OCI-LY7 (cell line): ENCODE measurements around the gene DDX51. TPM values are rescaled to one million over a fixed set of nuclear protein-coding genes. Genes with fewer than 3 reads are reported as not detected.

Experiments used
- BruUV-seq: library from RNA; stranded (reverse); fragments of 400-500 nt; replicated peaks from 2 replicates; lab custom pipeline; 2021; lab: Mats Ljungman, UMichigan
- CTCF ChIA-PET: fragments of 300-600 bp; sonication (Branson Sonifier 250); formaldehyde crosslinking; loops from one replicate; lab custom pipeline; 2022; ENCODE audit warnings: antibody characterized with exemption; ENCODE audit not compliant: unreplicated experiment; lab: Charles Lee
- POLR2A ChIA-PET: fragments of 300-600 bp; sonication (Branson Sonifier 250); formaldehyde crosslinking; loops from one replicate; lab custom pipeline; 2022; ENCODE audit warnings: antibody characterized with exemption; lab: Charles Lee
- DNase-seq: peaks from one replicate; pipeline ENCODE4 v3.0.0-alpha.2; 2015; ENCODE audit warnings: low spot score
- H2AFZ ChIP-seq: fragments of 200-600 bp; sonication (generic), shearing (Covaris generic); 2 replicates; pipeline ENCODE4 v1.6.1; 2014; ENCODE audit warnings: mild to moderate bottlenecking, antibody characterized with exemption, low read length, moderate library complexity
- H3K27ac ChIP-seq: fragments of 200-600 bp; sonication (generic); 2 replicates; pipeline ENCODE4 v1.5.1; 2014; ENCODE audit warnings: mixed run types, low read depth, mild to moderate bottlenecking, moderate library complexity, low read length, inconsistent platforms; ENCODE audit not compliant: poor library complexity, severe bottlenecking
- H3K36me3 ChIP-seq: fragments of 200-600 bp; sonication (generic); 2 replicates; pipeline ENCODE4 v1.6.1; 2014; ENCODE audit warnings: mild to moderate bottlenecking, antibody characterized with exemption, low read length, moderate library complexity, mixed read lengths; ENCODE audit not compliant: insufficient read depth
- H3K4me1 ChIP-seq: fragments of 200-600 bp; sonication (generic); 2 replicates; pipeline ENCODE4 v1.5.1; 2014; ENCODE audit warnings: mild to moderate bottlenecking, low read length; ENCODE audit not compliant: insufficient read depth, poor library complexity, severe bottlenecking
- H3K4me2 ChIP-seq: fragments of 200-600 bp; sonication (generic); 2 replicates; pipeline ENCODE4 v1.6.1; 2014; ENCODE audit warnings: mild to moderate bottlenecking, low read length
- H3K4me3 ChIP-seq: fragments of 200-600 bp; sonication (generic); 2 replicates; pipeline ENCODE4 v1.5.1; 2014; ENCODE audit warnings: mild to moderate bottlenecking, low read depth, low read length; ENCODE audit not compliant: poor library complexity, severe bottlenecking
- H3K79me2 ChIP-seq: fragments of 200-600 bp; sonication (generic); 2 replicates; pipeline ENCODE4 v1.6.1; 2016; ENCODE audit warnings: low read depth, mild to moderate bottlenecking, low read length, moderate library complexity, mixed read lengths; ENCODE audit not compliant: insufficient read depth
- H3K9me2 ChIP-seq: fragments of 200-600 bp; sonication (generic); 2 replicates; pipeline ENCODE4 v1.6.1; 2016; ENCODE audit warnings: mild to moderate bottlenecking, low read length, mixed read lengths; ENCODE audit not compliant: insufficient read depth
- H3K9me3 ChIP-seq: fragments of 200-600 bp; sonication (generic); 2 replicates; pipeline ENCODE4 v1.6.1; 2014; ENCODE audit warnings: mild to moderate bottlenecking, mixed run types, low read length, mixed read lengths
- H4K20me1 ChIP-seq: fragments of 200-600 bp; sonication (generic); 2 replicates; pipeline ENCODE4 v1.6.1; 2014; ENCODE audit warnings: mild to moderate bottlenecking, antibody characterized with exemption, low read length, moderate library complexity, mixed read lengths; ENCODE audit not compliant: insufficient read depth
- CTCF ChIP-seq: fragments of 200-600 bp; sonication (generic); conservative IDR thresholded peaks from 2 replicates; pipeline ENCODE4 v1.5.1; 2014; ENCODE audit warnings: mild to moderate bottlenecking, antibody characterized with exemption, low read length, moderate library complexity, mixed read lengths
- EZH2phosphoT487 ChIP-seq: fragments of 200-600 bp; sonication (generic); IDR thresholded peaks from 2 replicates; pipeline ENCODE4 v1.6.1; 2018; ENCODE audit warnings: low read depth, borderline replicate concordance, mild to moderate bottlenecking, mixed run types, antibody characterized with exemption, low read length, moderate library complexity, mixed read lengths
- intact Hi-C: fragments of 100-400 bp; cut with micrococcal nuclease; formaldehyde crosslinking; loops from one replicate; pipeline ENCODE4 v1.10.0; 2022; ENCODE audit not compliant: unreplicated experiment
- total RNA-seq, 2 experiments: library from RNA; depleted of rRNA in 1 of 2; stranded (reverse); fragments of >200 nt in 1 of 2; shearing (Covaris generic) in 1 of 2; gene quantifications; 2 replicates each; pipeline ENCODE4 v1.2.3, GENCODE V29; 2014 to 2022

The DDX51 gene
- total RNA-seq, 2 experiments from 2014 or later, result 47.1 to 63.1 TPM

DNA sequence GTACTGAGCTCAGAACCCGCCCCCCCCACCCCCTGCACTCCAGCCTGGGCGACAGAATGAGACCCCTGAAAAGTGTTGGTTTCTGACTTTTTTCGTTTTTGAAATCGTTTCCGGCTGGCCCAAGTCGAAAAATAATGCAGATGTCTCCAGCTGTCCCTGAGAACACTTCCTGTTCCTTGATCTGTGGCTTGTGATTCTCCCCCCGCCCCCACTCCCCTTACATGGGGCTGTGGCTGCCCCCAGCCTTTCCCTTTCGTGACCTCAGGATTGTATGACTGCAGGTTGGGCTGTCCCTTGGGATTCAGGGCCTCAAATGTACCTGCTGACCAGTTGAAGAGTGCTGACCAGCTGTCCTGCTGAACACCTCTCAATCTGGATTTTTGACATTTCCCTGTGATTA lies 34.2 kb upstream of the DDX51 start:
- H3K9me3 ChIP-seq, result no peaks in the 10 kb centered on the region
- ChIA-PET POLR2A (no interaction called here), CTCF (no interaction called here)
- H3K4me2 ChIP-seq, result peak overlapping the region; percentile 43; the same call in 1 of the 2 replicates
- no peak overlapping the region for H3K27ac ChIP-seq
- DNase-seq, result peak; percentile 47
- no peaks in the 10 kb centered on the region for H3K36me3 ChIP-seq
- no peak for TF ChIP-seq CTCF
- intact Hi-C loops, result no loop called here
- H4K20me1 ChIP-seq, result no peaks in the 10 kb centered on the region
- H3K4me3 ChIP-seq, result no peak overlapping the region
- peaks cover 14% of the 10 kb centered on the region for H3K4me1 ChIP-seq
- H2AFZ ChIP-seq, result peak overlapping the region; percentile 55; the same call in 1 of the 2 replicates
- no peaks in the 10 kb centered on the region for H3K9me2 ChIP-seq
- no TSS peak for BruUV-seq
- H3K79me2 ChIP-seq, result no peaks in the 10 kb centered on the region

DNA sequence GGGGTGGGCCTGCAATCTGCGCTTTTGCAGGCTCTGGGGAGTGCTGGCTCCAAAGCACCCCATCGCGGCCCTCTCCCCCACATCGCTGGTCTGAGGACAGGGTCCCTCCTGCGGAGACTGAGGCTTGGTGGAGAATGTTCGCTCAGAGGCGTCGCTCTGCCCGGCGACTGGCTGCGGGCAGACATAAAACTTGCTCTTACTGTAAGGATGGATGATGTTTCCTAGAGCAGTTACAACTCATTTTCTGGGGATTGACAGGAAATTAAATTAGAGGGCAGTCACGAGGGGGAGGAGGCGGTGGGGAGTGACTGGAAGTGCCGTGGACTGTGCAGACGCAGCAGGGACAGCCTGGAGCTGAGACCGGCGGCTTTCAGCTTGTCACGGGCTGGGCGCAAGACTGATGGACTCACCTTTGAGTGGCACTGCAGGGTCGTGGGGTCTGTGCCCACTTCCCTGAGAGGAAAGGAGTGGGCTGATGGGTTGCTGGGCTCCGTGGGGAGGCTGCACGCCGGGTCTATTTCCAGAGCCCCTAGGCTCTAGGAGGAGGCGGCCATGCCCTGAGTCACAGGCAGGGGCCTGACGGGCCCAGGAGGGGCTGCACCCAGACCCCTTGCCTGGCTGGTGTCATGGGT lies 32.9 kb upstream of the DDX51 start:
- Histone ChIP-seq H3K36me3 (no peaks in the 10 kb centered on the region), H3K9me3 (no peaks in the 10 kb centered on the region), H3K9me2 (no peaks in the 10 kb centered on the region), H3K4me2 (no peak overlapping the region), H2AFZ (no peak overlapping the region), H4K20me1 (no peaks in the 10 kb centered on the region), H3K27ac (no peak overlapping the region), H3K4me3 (no peak overlapping the region), H3K4me1 (peaks cover 14% of the 10 kb centered on the region), H3K79me2 (no peaks in the 10 kb centered on the region)
- no peak for DNase-seq
- POLR2A ChIA-PET, result no interaction called here
- no TSS peak for BruUV-seq
- CTCF ChIA-PET, result interaction anchor here (0.6 kb wide), 1 partner anchor 16 kb away, joined by 5 read pairs; no protein-coding TSS in a partner anchor
- intact Hi-C loops, result no loop called here
- TF ChIP-seq EZH2phosphoT487, result no peak

DNA sequence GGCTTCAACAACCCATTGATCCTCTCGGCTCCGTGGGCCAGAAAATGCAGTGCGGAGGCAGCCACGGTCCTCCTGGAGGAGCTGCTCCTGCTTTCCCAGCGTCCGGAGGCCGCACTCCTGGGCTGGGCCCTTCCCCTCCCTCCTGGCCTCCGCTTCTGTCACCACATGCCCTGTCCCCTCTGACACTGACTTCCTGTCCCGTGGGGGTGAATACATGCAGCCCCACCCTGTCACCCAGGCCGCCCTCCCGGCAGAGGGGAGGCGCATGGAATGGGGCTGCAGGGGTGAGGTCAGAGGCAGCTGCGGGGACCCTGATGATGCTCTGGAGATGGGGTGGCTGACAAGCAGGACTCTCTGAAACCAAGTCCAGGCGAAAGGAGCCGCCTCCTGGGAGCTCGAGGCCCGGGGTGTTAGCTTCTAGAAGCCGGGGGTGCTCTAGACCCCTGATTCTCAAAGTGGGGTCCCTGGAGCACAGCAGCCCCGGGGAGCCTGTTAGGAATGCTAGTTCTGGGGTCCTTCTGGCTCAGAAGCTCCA lies 32.3 kb upstream of the DDX51 start:
- H3K4me1 ChIP-seq, result peaks cover 14% of the 10 kb centered on the region
- no TSS peak for BruUV-seq
- no peaks in the 10 kb centered on the region for H3K79me2 ChIP-seq
- no peak for TF ChIP-seq EZH2phosphoT487
- no peak for TF ChIP-seq CTCF
- H3K9me3 ChIP-seq, result no peaks in the 10 kb centered on the region
- H3K27ac ChIP-seq, result no peak overlapping the region
- no peaks in the 10 kb centered on the region for H3K9me2 ChIP-seq
- H3K36me3 ChIP-seq, result no peaks in the 10 kb centered on the region
- no peak overlapping the region for H2AFZ ChIP-seq
- ChIA-PET CTCF (no interaction called here), POLR2A (no interaction called here)
- no peak overlapping the region for H3K4me2 ChIP-seq
- H3K4me3 ChIP-seq, result no peak overlapping the region
- no peaks in the 10 kb centered on the region for H4K20me1 ChIP-seq
- DNase-seq, result no peak
- intact Hi-C loops, result no loop called here
